Retina (tissue), 1 donor: ENCODE results near the gene ANKUB1.

Experiments
- DNase-seq: peaks from one replicate; pipeline ENCODE4 v3.0.0-alpha.2; 2016

ANKUB1 gene

DNA sequence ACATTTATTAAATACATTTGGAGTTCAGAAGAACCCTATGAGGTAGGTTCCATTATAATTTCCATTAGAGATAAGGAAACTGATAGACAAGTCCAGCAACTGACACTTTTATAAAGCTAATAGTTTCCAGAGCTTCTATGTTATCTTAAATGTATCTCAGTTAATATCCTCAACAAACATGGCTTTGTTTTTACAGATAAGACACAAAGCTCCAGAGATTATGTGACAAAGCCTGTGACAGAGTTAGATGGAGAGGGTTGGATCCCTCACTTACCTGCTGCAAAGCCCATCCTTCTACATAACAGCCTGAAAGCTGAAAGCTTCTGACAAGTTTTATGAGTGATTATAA, 39.6 kb downstream of the ANKUB1 start:
- no peak for DNase-seq

DNA sequence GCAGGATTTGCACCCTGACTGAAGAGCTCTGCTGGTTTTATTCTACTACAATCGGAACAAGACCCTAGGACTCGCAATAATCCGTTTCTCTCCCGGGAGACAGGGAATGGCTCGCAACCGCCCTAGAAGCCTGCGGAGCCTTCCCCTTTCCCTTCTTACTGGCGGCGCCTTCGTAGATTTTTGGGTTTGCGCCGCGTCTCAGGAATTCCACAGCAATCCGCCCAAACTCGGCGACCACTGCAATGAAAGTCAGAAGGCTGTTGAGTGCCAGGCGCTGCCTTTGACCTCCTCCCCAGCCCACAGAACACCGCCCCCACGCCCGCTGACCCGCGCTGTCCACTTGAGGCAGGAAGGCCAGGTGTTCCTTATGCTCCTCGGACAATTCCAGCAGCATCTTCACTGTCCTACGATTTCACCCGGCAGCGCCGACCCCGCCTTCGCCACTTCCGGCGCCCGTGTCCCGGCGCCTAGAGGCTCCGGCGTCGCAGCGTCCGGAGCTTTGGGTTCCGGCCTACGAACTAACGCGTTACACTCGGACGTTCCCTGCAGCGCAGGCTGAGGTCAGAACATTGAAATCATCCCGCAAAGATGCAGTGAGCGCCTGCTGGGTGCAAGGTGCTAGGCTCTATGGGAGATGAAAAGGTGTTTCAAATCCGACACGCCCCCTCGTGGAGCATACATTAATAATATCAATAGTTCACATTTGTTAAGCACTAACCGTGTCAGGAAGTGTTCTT, 40.1 kb downstream of the ANKUB1 start, which contains the start of gene COMMD2:
TSS of gene COMMD2 (minus strand) at position 439 of the 737 bp plus-strand sequence. CDS start at position 394, 45 bp downstream.
- peak; percentile 93 for DNase-seq

GRCh38 chr3:149751551-149751950, 40.8 kb downstream of the ANKUB1 start:
- DNase-seq, result no peak

- no peak for DNase-seq
Observed at GRCh38 chr3:149744606-149745005, 47.7 kb downstream of the ANKUB1 start.

GRCh38 chr3:149744151-149744550, 48.2 kb downstream of the ANKUB1 start:
- DNase-seq, result no peak

DNA sequence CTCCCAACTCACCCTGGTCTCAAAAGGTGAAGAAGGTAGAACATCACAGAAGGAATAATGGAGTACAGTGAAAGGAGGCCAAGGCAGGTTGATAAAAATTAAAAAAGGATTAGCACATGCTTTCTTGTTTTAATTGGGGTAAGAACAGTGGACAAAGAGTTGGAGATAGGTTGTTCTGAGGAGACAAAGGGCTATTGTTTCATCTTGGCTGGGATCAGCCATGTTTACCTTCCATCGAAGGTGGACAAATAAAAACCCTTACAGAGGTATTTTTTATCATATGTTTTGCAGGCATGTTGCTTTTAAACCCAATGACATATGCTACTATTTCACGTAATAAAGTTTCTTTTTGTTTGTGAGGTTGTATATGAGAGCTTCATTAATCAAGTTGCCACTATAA, 53.0 kb downstream of the ANKUB1 start:
- no peak for DNase-seq

DNA sequence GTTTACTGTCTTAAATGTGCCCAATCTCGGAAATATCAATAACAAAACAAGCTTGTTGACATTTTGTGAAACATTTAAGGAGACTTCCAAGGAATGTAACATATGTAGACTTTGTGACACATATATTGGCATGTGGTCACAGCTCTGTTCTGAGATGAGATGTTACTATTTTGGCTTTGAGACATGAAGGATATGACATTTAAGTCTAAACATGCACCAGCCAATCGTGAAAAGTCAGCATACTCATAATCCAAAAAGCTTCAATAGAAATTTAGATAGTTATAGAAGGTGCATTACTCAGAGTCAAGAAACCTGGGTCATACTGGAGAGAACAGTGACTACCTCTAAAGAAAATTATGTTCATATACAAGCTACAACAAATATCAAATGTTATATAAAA, 53.5 kb downstream of the ANKUB1 start:
- no peak for DNase-seq

DNA sequence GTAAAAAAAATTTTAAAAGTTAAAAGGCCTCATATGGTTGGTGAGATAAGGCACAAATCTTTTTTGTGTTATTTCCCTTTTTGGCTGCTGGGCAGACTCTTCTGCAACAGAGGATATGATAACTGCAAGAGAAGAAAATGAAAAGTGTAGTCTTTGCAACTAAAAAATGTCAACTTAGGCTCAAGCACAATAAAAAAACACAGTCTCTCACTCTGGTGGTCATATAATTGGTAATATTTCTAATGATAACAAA, 55.5 kb downstream of the ANKUB1 start:
- DNase-seq, result no peak

GRCh38 chr3:149736175-149736952, 56.0 kb downstream of the ANKUB1 start:
- DNase-seq, result no peak

DNA sequence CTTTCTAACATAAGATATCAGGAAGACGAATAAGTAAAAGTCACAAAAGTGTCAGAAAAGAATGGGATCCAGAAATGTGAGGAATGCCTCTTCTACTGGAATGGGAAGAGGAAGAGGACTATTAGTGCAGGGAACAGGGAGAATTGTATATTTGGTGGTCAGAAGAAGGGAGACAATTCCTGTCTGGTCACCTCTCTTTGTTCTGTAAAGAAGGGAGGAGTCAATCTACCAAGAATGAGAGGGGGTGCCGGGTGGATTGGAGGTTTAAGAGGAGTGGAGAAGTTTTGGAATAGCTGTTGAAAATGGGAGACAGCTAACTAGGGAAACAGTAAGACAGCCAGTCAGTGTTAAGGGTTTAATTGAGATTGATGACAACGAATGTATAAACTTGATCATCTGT, 60.1 kb downstream of the ANKUB1 start:
- no peak for DNase-seq

DNA sequence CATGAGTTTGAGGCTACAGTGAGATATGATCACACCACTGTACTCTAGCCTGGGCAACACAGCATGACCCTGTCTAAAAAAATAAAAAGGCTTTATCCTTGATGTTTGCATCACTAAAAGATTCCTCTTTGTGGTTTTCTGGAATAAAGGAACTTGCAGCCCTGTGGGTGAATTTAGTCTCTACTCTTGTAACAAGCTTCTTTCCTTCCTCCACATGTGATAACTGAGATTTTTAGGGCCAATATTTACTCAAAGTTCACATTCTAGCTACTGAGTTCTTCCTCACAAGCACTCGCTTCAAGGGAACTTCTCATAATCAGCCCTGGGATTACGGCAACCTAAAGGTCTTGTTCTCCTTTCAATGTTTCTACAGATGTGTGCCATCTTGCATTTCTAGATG, 64.7 kb downstream of the ANKUB1 start:
- no peak for DNase-seq

DNA sequence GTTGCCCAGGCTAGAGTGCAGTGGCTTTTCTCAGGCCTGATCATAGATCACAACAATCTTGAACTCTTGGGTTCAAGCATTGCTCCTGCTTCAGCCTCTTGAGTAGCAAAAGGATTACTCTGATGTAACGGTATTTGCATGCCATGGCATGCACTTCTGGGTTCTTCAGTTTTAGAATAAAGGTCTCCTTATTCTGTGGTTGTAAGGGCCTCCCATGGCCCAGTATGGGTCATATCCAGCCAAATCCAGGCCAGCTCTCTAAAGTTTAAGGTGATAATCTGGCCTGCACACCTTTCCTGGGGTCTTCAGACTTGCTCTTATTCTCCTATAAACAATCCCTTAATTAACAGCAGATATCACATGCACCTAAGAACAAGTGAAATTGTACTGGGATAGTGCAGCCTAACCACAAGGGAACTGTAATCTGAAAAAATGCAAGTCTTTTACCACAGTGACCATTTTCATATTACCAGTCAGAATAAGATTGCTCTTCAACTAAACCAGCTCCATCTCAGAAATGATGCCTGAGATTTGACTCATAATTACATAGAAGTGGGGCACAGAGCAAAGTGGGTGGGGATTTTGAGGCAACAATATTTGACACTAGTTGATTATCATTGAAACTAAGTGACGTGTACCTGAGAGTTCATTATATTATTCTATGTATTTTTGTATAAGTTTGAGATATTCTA, 65.5 kb downstream of the ANKUB1 start:
- DNase-seq, result no peak

- no peak for DNase-seq
Observed at GRCh38 chr3:149723781-149724180, 68.6 kb downstream of the ANKUB1 start.

DNA sequence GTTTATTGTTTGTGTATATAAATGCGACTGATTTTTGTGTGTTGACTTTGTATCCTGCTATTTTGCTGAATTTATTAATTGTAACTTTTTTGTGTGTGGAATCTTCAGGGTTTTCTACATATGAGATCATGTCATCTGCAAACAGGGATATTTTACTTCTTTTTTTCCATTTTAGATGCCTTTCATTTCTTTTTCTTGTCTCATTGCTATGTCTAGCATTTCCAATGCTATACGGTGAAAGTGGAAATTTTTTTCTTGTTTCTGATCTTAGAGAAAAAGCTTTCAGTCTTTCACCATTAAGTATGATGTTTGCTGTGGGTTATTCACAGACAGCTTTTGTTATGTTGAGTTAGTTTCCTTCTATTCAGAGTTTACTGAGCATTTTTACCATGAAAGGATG, 71.4 kb downstream of the ANKUB1 start:
- DNase-seq, result no peak

GRCh38 chr3:149717391-149718056, 74.8 kb downstream of the ANKUB1 start:
- peak; percentile 56 for DNase-seq

DNA sequence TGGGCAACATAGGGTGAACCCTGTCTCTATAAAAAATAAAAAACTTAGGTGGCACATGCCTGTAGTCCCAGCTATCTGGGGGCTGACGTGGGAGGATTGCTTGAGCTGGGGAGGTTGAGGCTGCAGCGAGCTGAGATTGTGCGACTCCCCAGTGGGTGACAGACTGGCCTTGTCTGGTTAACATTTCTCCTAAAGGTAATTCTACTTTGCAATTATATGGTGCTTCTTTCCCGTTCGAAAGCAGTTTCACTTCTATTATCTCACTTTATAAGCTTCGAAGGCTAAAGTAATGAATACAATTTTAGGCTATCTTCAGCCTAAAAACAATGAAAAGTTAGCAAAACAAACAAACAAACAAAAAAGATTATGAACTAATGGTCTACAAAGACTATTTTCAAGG, 75.4 kb downstream of the ANKUB1 start:
- DNase-seq, result no peak

DNA sequence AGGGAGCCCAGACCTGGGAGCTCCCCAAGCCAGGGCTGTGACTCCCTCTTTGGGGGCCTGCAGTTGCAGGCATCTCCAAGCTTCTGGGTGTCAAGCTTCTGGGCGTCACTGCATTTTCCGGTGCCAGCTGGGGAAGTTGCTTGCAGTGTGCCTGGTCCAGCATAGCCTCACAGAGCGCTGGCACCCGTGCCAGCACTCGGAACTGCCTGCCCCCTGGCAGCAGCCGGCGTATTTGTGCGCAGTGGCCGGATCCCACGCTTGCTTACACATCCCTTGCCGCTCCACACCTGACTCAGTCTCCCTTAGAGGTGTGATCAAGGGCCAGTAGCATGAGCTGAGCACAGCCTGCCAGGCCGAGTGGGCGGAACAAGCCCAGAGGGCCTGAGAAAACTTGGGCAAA, 77.1 kb downstream of the ANKUB1 start:
- DNase-seq, result no peak

GRCh38 chr3:149713730-149714654, 78.4 kb downstream of the ANKUB1 start:
- DNase-seq, result no peak
